Stimulated activated CD4-positive, alpha-beta T cell treated with anti-CD3 and anti-CD28 coated beads, Interleukin-15, amount 100 ng/mL, for 48 hours (primary cell): Measurements from ENCODE around the gene HIGD2A.

ENCODE experiments used
- DNase-seq, 2 donors: peaks; one replicate each; pipeline ENCODE4 v3.0.0-alpha.2; 2020; ENCODE audit warnings: low read depth in 2 of 2

HIGD2A gene

GRCh38 chr5:176369934-176370711 lies 18.4 kb upstream of the HIGD2A start:
- no peak for DNase-seq

GRCh38 chr5:176371621-176372539 lies 16.7 kb upstream of the HIGD2A start:
- no peak for DNase-seq

- DNase-seq: no peak
Observed at GRCh38 chr5:176373100-176373818, 15.3 kb upstream of the HIGD2A start.

GRCh38 chr5:176379881-176380280 lies 8.7 kb upstream of the HIGD2A start:
- no peak for DNase-seq

GRCh38 chr5:176381423-176381822 lies 7.1 kb upstream of the HIGD2A start:
- DNase-seq: no peak

GRCh38 chr5:176381979-176382378 lies 6.6 kb upstream of the HIGD2A start:
- DNase-seq: no peak

GRCh38 chr5:176382721-176383120 lies 5.8 kb upstream of the HIGD2A start:
- DNase-seq: no peak

- no peak for DNase-seq
Observed at GRCh38 chr5:176383248-176383905, 5.2 kb upstream of the HIGD2A start.

- DNase-seq: no peak
Observed at GRCh38 chr5:176383961-176384360, 4.6 kb upstream of the HIGD2A start.

- DNase-seq: no peak
Observed at GRCh38 chr5:176384366-176384930, 4.1 kb upstream of the HIGD2A start.

GRCh38 chr5:176384991-176385390 lies 3.6 kb upstream of the HIGD2A start:
- no peak for DNase-seq

- DNase-seq: no peak
Observed at GRCh38 chr5:176386491-176386890, 2.1 kb upstream of the HIGD2A start.

- no peak for DNase-seq
Observed at GRCh38 chr5:176387384-176387925, 1.1 kb upstream of the HIGD2A start.

- DNase-seq: no peak
Observed at GRCh38 chr5:176388003-176388443, 528 bp upstream of the HIGD2A start.

- no peak for DNase-seq
Observed at GRCh38 chr5:176389135-176390123, 878 bp downstream of the HIGD2A start.

GRCh38 chr5:176391479-176391878 lies 2.9 kb downstream of the HIGD2A start:
- DNase-seq: no peak

GRCh38 chr5:176391999-176392398 lies 3.4 kb downstream of the HIGD2A start:
- DNase-seq: no peak

- DNase-seq: no peak
Observed at GRCh38 chr5:176392526-176392925, 4.0 kb downstream of the HIGD2A start.

GRCh38 chr5:176394096-176394495 lies 5.5 kb downstream of the HIGD2A start:
- no peak for DNase-seq
